ENCODE data around the gene NFASC.
A peak's percentile ranks its signal among the peaks of the same experiment; 100 is the strongest.

NFASC gene

GRCh38 chr1:204921855-204922516 lies 51.3 kb downstream of the NFASC start:
- DNase-seq (ENCODE audit: low read depth in 2 of 2) = no peak
- H3K4me3 ChIP-seq (replicated peaks in 1 of 2; ENCODE audit: low read depth in 2 of 2, low read length in 2 of 2) = no peak overlapping the region
- no peak for TF ChIP-seq CTCF (IDR thresholded peaks at IDR 0.05; ENCODE audit: low read depth, low read length)

- no peak for TF ChIP-seq CTCF (IDR thresholded peaks at IDR 0.05; ENCODE audit: low read depth, low read length)
- H3K4me3 ChIP-seq (replicated peaks in 1 of 2; ENCODE audit: low read depth in 2 of 2, low read length in 2 of 2) = no peak overlapping the region
- DNase-seq (ENCODE audit: low read depth in 2 of 2) = no peak
These were observed 52.5 kb downstream of the NFASC start for GRCh38 chr1:204923201-204923600.

- no peak overlapping the region for H3K4me3 ChIP-seq (replicated peaks in 1 of 2; ENCODE audit: low read depth in 2 of 2, low read length in 2 of 2)
- TF ChIP-seq CTCF (IDR thresholded peaks at IDR 0.05; ENCODE audit: low read depth, low read length) = no peak
- DNase-seq (ENCODE audit: low read depth in 2 of 2) = no peak
These were observed 53.0 kb downstream of the NFASC start for GRCh38 chr1:204923626-204924012.

GRCh38 chr1:204924013-204924759 lies 53.5 kb downstream of the NFASC start:
- TF ChIP-seq CTCF (IDR thresholded peaks at IDR 0.05; ENCODE audit: low read depth, low read length) = no peak
- peak in 1 of 2 donors; percentile 2 for DNase-seq (ENCODE audit: low read depth in 2 of 2)
- H3K4me3 ChIP-seq (replicated peaks in 1 of 2; ENCODE audit: low read depth in 2 of 2, low read length in 2 of 2) = no peak overlapping the region

- DNase-seq (ENCODE audit: low read depth in 2 of 2) = no peak
- H3K4me3 ChIP-seq (replicated peaks in 1 of 2; ENCODE audit: low read depth in 2 of 2, low read length in 2 of 2) = no peak overlapping the region
- TF ChIP-seq CTCF (IDR thresholded peaks at IDR 0.05; ENCODE audit: low read depth, low read length) = no peak
These were observed 55.0 kb downstream of the NFASC start for GRCh38 chr1:204925701-204926100.

- no peak for TF ChIP-seq CTCF (IDR thresholded peaks at IDR 0.05; ENCODE audit: low read depth, low read length)
- DNase-seq (ENCODE audit: low read depth in 2 of 2) = no peak
- H3K4me3 ChIP-seq (replicated peaks in 1 of 2; ENCODE audit: low read depth in 2 of 2, low read length in 2 of 2) = no peak overlapping the region
These were observed 57.3 kb downstream of the NFASC start for GRCh38 chr1:204927673-204928641.
